HepG2 (cell line): ENCODE measurements around the gene MPPE1. TPM values are rescaled to one million over a fixed set of nuclear protein-coding genes. Genes with fewer than 3 reads are reported as not detected.

Experiments
- ATAC-seq: fragments of 200-7000 bp; cut with Tn5 transposase; 3 replicates; pipeline ENCODE4 v1.9.1; 2020; ENCODE audit warnings: mild to moderate bottlenecking, moderate library complexity
- BruUV-seq: library from RNA; stranded (reverse); fragments of 400-500 nt; replicated peaks from 2 replicates; lab custom pipeline; 2021; lab: Mats Ljungman, UMichigan
- CTCF ChIA-PET: fragments of 300-600 bp; formaldehyde crosslinking; extraction: SDS; loops from one replicate; lab custom pipeline; 2021; ENCODE audit warnings: low total read pairs, inconsistent platforms, low intra/inter-chr PET ratio; lab: Yijun Ruan, JAX
- POLR2A ChIA-PET: fragments of 350-600 bp; sonication (Branson Sonifier 250); formaldehyde crosslinking; loops from one replicate; lab custom pipeline; 2020; ENCODE audit warnings: antibody characterized with exemption, inconsistent platforms; lab: Yijun Ruan, JAX
- DNase-seq: peaks from one replicate; pipeline ENCODE4 v3.0.0-alpha.2; 2015; ENCODE audit warnings: low spot score
- FAIRE-seq: peaks from 3 replicates; lab custom pipeline; 2011; peaks lifted over from hg19 to GRCh38; lab: Jason Lieb, UNC
- H2AFZ ChIP-seq: one replicate; pipeline ENCODE4 v1.6.1; 2011; ENCODE audit warnings: low read length, inconsistent platforms
- H3K27ac ChIP-seq: fragments of 300-600 bp; 3 replicates; pipeline ENCODE4 v1.8.0; 2011; ENCODE audit warnings: mixed run types, mild to moderate bottlenecking, mixed read lengths, low read length, inconsistent platforms; ENCODE audit not compliant: insufficient read depth; ENCODE audit errors: extremely low read length
- H3K27me3 ChIP-seq, 2 experiments: fragments of 200-600 bp in 1 of 2; 2 replicates in 1 of 2; 3 replicates in 1 of 2; pipeline versions ENCODE4 v1.6.0 to v1.8.0; 2011; ENCODE audit warnings: low read length in 2 of 2, mild to moderate bottlenecking in 2 of 2, moderate library complexity in 2 of 2, inconsistent platforms in 1 of 2; ENCODE audit not compliant: insufficient read depth in 2 of 2, control insufficient read depth in 1 of 2
- H3K36me3 ChIP-seq, 2 experiments: fragments of 200-600 bp in 1 of 2; replicated peaks in 1 of 2; 2 replicates in 1 of 2; 3 replicates in 1 of 2; pipeline versions ENCODE4 v1.5.1 to v1.8.0; 2011; ENCODE audit warnings: low read length in 2 of 2, inconsistent platforms in 1 of 2; ENCODE audit not compliant: insufficient read depth in 2 of 2, control insufficient read depth in 1 of 2
- H3K4me1 ChIP-seq: 2 replicates; pipeline ENCODE4 v1.5.1; 2012; ENCODE audit warnings: low read length, inconsistent platforms; ENCODE audit not compliant: insufficient read depth
- H3K4me2 ChIP-seq: 2 replicates; pipeline ENCODE4 v1.6.0; 2011; ENCODE audit warnings: low read depth, low read length, inconsistent platforms
- H3K4me3 ChIP-seq, 3 experiments: fragments of 200-600 bp in 1 of 3; sonication (generic), shearing (Covaris generic) in 1 of 3; replicated peaks in 1 of 3; 2 replicates each; pipeline ENCODE4 v1.5.1; 2011 to 2016; ENCODE audit warnings: low read length in 3 of 3, inconsistent platforms in 2 of 3, low read depth in 2 of 3, mild to moderate bottlenecking in 2 of 3, control low read depth in 1 of 3, mixed read lengths in 1 of 3; ENCODE audit not compliant: insufficient read depth in 1 of 3
- H3K79me2 ChIP-seq: one replicate; pipeline ENCODE4 v1.6.1; 2011; ENCODE audit warnings: low read length, inconsistent platforms; ENCODE audit not compliant: insufficient read depth
- H3K9ac ChIP-seq: 2 replicates; pipeline ENCODE4 v1.6.0; 2011; ENCODE audit warnings: mild to moderate bottlenecking, low read depth, low read length, inconsistent platforms; ENCODE audit not compliant: insufficient read depth
- H3K9me3 ChIP-seq: 2 replicates; pipeline ENCODE4 v1.5.1; 2012; ENCODE audit warnings: mild to moderate bottlenecking, low read length
- H4K20me1 ChIP-seq: 2 replicates; pipeline ENCODE4 v1.6.0; 2011; ENCODE audit warnings: inconsistent platforms, mild to moderate bottlenecking, low read length, moderate library complexity; ENCODE audit not compliant: insufficient read depth
- GMEB2 ChIP-seq: IDR thresholded peaks from 2 replicates; pipeline ENCODE4 v1.6.1; 2016; ENCODE audit warnings: missing biosample characterization, missing genetic modification reagents, low read depth
- NFKBIZ ChIP-seq: IDR thresholded peaks from 2 replicates; pipeline ENCODE4 v1.6.1; 2018; ENCODE audit warnings: missing genetic modification reagents, missing compliant biosample characterization
- NR2F6 ChIP-seq, 2 experiments: IDR thresholded peaks; 2 replicates each; pipeline ENCODE4 v1.6.1; 2016; ENCODE audit warnings: antibody characterized with exemption in 1 of 2, mild to moderate bottlenecking in 1 of 2
- NRL ChIP-seq: sonication (generic); formaldehyde crosslinking; IDR thresholded peaks from 2 replicates; pipeline ENCODE4 v1.5.0; 2020; ENCODE audit warnings: missing genetic modification reagents, mild to moderate bottlenecking, moderate library complexity, borderline replicate concordance
- TOE1 ChIP-seq: sonication (generic); formaldehyde crosslinking; IDR thresholded peaks from 2 replicates; pipeline ENCODE4 v1.4.0; 2020; ENCODE audit warnings: mild to moderate bottlenecking, missing genetic modification reagents
- ZNF143 ChIP-seq: sonication (generic); formaldehyde crosslinking; IDR thresholded peaks from 2 replicates; pipeline ENCODE4 v1.4.0; 2020; ENCODE audit warnings: missing genetic modification reagents
- ZNF253 ChIP-seq: sonication (generic); formaldehyde crosslinking; IDR thresholded peaks from 2 replicates; pipeline ENCODE4 v1.8.0; 2022; ENCODE audit warnings: mild to moderate bottlenecking, missing genetic modification reagents, borderline replicate concordance
- ZNF589 ChIP-seq: sonication (generic); formaldehyde crosslinking; conservative IDR thresholded peaks from 2 replicates; pipeline ENCODE4 v1.8.0; 2022; ENCODE audit warnings: mild to moderate bottlenecking, moderate library complexity, missing genetic modification reagents
- ZNF619 ChIP-seq: sonication (generic); formaldehyde crosslinking; IDR thresholded peaks from 2 replicates; pipeline ENCODE4 v1.4.0; 2020; ENCODE audit warnings: mild to moderate bottlenecking, missing genetic modification reagents
- ZNF709 ChIP-seq: sonication (generic); formaldehyde crosslinking; IDR thresholded peaks from 2 replicates; pipeline ENCODE4 v1.5.0; 2020; ENCODE audit warnings: mild to moderate bottlenecking, missing genetic modification reagents
- WGBS: methylation state at CpG from one replicate; pipeline ENCODE4 v1.1.6; 2017; ENCODE audit warnings: low lambda C conversion rate; 5-methylcytosine and 5-hydroxymethylcytosine counted together
- in situ Hi-C: cut with HindIII; loops from 2 replicates; pipeline ENCODE4 v1.10.0; 2017; ENCODE audit warnings: low pct_unique_long_range_greater_than_20kb; ENCODE audit not compliant: extremely low pct_ligation_motif_present
- intact Hi-C: fragments of 100-400 bp; cut with micrococcal nuclease; formaldehyde crosslinking; loops from one replicate; pipeline ENCODE4 v1.10.0; 2022; ENCODE audit not compliant: unreplicated experiment
- polyA plus RNA-seq, 8 experiments: library from polyadenylated mRNA; depleted of rRNA in 3 of 8; stranded (reverse) in 7 of 8; unstranded in 1 of 8; fragments of >200 nt; fragmentation: Illumina TruSeq in 4 of 8; extraction: Trizol in 4 of 8; gene quantifications; 2 replicates each; pipeline versions ENCODE4 v1.2.1 to v1.2.3, GENCODE V29; 2011 to 2016; ENCODE audit warnings: low read depth in 4 of 8, missing spikeins in 1 of 8, mixed read lengths in 1 of 8; ENCODE audit not compliant: insufficient read depth in 1 of 8
- total RNA-seq, 5 experiments: library from RNA; depleted of rRNA; stranded (reverse); fragments of >200 nt; fragmentation: Illumina TruSeq; extraction: Trizol; gene quantifications; 2 replicates each; pipeline ENCODE4 v1.2.3, GENCODE V29; 2016; ENCODE audit warnings: low read depth in 1 of 5
- TF ChIP-seq, protein P1 (sequence below): sonication (generic); formaldehyde crosslinking; IDR thresholded peaks from 2 replicates; pipeline ENCODE4 v1.8.0; 2023; ENCODE audit warnings: mild to moderate bottlenecking, missing genetic modification reagents
- TF ChIP-seq, protein P2 (sequence below): sonication (generic); formaldehyde crosslinking; IDR thresholded peaks from 2 replicates; pipeline ENCODE4 v1.4.0; 2020; ENCODE audit warnings: mild to moderate bottlenecking, missing genetic modification reagents

Gene MPPE1
- total and polyA plus RNA-seq, 2 of the 13 experiments (the other 11 are each of a cell fraction or from before 2014, with no cell fraction given), result 9.6 to 11.9 TPM

GRCh38 chr18:11851146-11851805 lies 56.8 kb downstream of the MPPE1 start, which contains the start of gene CHMP1B:
CHMP1B (plus strand) TSS chr18:11851413; CDS start chr18:11851512, 99 bp downstream.
- DNase-seq (peak; percentile 91), ATAC-seq (peak; percentile 91), FAIRE-seq (peak; percentile 49)
- intact Hi-C loops (loop anchor here (1.0 to 10.0 kb wide), 3 partner anchors 11 to 144 kb away; partner anchors contain the start of gene MPPE1), in situ Hi-C loops (no loop called here)
- peak within 1 kb of the TSS; percentile 91 for H3K9ac ChIP-seq
- POLR2A ChIA-PET, result interaction anchor here (0.8 to 2.4 kb wide), 5 partner anchors 11 to 144 kb away, joined by 3 to 16 read pairs (median 6); no protein-coding TSS in a partner anchor
- CTCF ChIA-PET, result no interaction called here
- H3K36me3 ChIP-seq, result no peaks in the 10 kb centered on the region
- peak within 1 kb of the TSS; percentile 68 to 93 (median 83) for H3K4me3 ChIP-seq
- BruUV-seq, result no TSS peak
- H3K27me3 ChIP-seq, result no peaks in the 10 kb centered on the region; a peak in 2 of 5 replicates
- no peaks in the 10 kb centered on the region for H3K9me3 ChIP-seq
- H3K4me2 ChIP-seq, result peak within 1 kb of the TSS; percentile 96
- peak within 1 kb of the TSS; percentile 91 for H2AFZ ChIP-seq
- under 1% methylated on average over 30 of the region's 53 CpGs for WGBS
- H3K27ac ChIP-seq, result peak within 1 kb of the TSS; percentile 80
- H3K4me1 ChIP-seq, result peaks cover 49% of the 10 kb centered on the region
- peaks cover 27% of the 10 kb centered on the region for H3K79me2 ChIP-seq
- H4K20me1 ChIP-seq, result no peaks in the 10 kb centered on the region
- TF ChIP-seq NRL (CRISPR knock-in tag) (no peak; the same call in 1 of the 2 replicates), NR2F6 (IDR thresholded peaks at IDR 0.05) (no peak), NR2F6 (CRISPR knock-in tag; IDR thresholded peaks at IDR 0.05) (0 out of 2 replicates have a peak, but pooled peaks have one; percentile 34), ZNF709 (CRISPR knock-in tag) (peak; percentile 58; the same call in 1 of the 2 replicates), ZNF619 (peak; percentile 72; the same call in 1 of the 2 replicates), ZNF589 (CRISPR knock-in tag) (no peak), ZNF143 (CRISPR knock-in tag) (peak; percentile 44; the same call in 1 of the 2 replicates), TOE1 (CRISPR knock-in tag) (peak; percentile 81; the same call in 1 of the 2 replicates), NFKBIZ (CRISPR knock-in tag) (peak; percentile 21; the same call in 1 of the 2 replicates), ZNF253 (CRISPR knock-in tag) (peak; percentile 57; the same call in 1 of the 2 replicates), GMEB2 (peak; percentile 96)
- TF ChIP-seq, protein P1, sequence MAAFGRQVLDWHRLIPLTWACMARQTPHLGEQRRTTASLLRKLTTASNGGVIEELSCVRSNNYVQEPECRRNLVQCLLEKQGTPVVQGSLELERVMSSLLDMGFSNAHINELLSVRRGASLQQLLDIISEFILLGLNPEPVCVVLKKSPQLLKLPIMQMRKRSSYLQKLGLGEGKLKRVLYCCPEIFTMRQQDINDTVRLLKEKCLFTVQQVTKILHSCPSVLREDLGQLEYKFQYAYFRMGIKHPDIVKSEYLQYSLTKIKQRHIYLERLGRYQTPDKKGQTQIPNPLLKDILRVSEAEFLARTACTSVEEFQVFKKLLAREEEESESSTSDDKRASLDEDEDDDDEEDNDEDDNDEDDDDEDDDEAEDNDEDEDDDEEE (CRISPR knock-in tag), result no peak
- TF ChIP-seq, protein P2, sequence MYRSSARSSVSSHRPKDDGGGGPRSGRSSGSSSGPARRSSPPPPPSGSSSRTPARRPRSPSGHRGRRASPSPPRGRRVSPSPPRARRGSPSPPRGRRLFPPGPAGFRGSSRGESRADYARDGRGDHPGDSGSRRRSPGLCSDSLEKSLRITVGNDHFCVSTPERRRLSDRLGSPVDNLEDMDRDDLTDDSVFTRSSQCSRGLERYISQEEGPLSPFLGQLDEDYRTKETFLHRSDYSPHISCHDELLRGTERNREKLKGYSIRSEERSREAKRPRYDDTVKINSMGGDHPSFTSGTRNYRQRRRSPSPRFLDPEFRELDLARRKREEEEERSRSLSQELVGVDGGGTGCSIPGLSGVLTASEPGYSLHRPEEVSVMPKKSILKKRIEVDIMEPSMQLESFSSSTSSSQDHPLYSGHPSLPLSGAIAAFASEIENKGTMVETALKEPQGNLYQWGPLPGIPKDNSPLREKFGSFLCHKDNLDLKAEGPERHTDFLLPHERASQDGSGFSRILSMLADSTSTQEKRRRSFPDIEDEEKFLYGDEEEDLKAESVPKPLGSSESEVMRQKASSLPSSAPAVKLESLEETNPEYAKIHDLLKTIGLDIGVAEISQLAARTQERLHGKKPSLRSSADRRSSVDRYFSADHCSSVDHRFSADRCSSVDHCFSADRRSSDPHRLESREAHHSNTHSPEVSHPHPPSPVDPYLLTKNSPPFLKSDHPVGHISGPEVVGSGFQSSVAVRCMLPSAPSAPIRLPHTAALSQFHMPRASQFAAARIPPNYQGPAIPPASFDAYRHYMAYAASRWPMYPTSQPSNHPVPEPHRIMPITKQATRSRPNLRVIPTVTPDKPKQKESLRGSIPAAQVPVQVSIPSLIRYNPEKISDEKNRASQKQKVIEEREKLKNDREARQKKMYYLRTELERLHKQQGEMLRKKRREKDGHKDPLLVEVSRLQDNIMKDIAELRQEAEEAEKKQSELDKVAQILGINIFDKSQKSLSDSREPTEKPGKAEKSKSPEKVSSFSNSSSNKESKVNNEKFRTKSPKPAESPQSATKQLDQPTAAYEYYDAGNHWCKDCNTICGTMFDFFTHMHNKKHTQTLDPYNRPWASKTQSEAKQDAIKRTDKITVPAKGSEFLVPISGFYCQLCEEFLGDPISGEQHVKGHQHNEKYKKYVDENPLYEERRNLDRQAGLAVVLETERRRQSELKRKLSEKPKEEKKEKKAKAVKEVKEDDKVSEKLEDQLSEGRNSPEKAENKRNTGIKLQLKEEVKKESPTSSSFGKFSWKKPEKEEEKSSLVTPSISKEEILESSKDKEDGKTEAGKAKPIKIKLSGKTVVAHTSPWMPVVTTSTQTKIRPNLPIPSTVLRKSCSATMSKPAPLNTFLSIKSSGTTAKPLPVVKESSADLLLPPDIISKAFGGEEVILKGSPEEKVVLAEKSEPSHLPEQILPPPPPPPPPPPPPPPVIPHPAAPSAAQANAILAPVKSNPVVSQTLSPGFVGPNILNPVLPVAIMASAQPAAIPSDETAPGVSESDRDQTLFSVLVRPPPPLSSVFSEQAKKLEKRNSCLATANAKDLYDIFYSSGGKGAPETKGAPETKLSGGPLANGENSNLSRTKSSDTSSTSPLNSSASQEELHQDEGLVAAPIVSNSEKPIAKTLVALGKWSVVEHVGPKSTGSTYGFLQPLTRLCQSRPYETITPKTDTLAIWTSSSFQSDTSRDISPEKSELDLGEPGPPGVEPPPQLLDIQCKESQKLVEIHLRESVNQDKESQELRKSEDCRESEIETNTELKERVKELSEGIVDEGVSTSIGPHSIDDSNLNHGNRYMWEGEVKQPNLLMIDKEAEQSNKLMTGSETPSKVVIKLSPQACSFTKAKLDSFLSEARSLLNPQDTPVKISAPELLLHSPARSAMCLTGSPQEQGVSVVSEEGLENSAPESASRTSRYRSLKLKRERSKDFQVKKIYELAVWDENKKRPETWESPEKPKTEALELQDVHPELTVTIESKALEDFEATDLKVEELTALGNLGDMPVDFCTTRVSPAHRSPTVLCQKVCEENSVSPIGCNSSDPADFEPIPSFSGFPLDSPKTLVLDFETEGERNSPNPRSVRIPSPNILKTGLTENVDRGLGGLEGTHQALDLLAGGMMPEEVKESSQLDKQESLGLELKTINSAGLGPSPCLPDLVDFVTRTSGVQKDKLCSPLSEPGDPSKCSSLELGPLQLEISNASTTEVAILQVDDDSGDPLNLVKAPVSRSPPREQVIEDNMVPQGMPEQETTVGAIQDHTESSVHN, result no peak
